HepG2 (cell line): ENCODE measurements around the gene TEAD1. TPM values are rescaled to one million over a fixed set of nuclear protein-coding genes. Genes with fewer than 3 reads are reported as not detected.

Experiments
- AGO2 ChIP-seq: fragments of 200-400 bp; formaldehyde crosslinking; optimal IDR thresholded peaks from 2 replicates; pipeline ENCODE3; 2017; ENCODE audit warnings: mild to moderate bottlenecking, low read depth, low read length, moderate library complexity
- AKAP8 ChIP-seq: sonication (generic); formaldehyde crosslinking; IDR thresholded peaks from 2 replicates; pipeline ENCODE4 v1.5.1; 2020; ENCODE audit warnings: mild to moderate bottlenecking, missing genetic modification reagents
- ARNT ChIP-seq: fragments of 450-650 bp; IDR thresholded peaks from 2 replicates; pipeline ENCODE4 v1.6.1; 2017
- CCDC6 ChIP-seq: sonication (generic); formaldehyde crosslinking; IDR thresholded peaks from 2 replicates; pipeline ENCODE4 v1.8.1; 2022; ENCODE audit warnings: mild to moderate bottlenecking, missing genetic modification reagents, moderate library complexity
- EEA1 ChIP-seq: sonication (generic); formaldehyde crosslinking; IDR thresholded peaks from 2 replicates; pipeline ENCODE4 v1.5.1; 2020; ENCODE audit warnings: mild to moderate bottlenecking, missing genetic modification reagents, borderline replicate concordance
- FOSL1 ChIP-seq: sonication (generic); formaldehyde crosslinking; IDR thresholded peaks from 2 replicates; pipeline ENCODE4 v1.9.0; 2021; ENCODE audit warnings: missing genetic modification reagents, borderline replicate concordance
- HMGA1 ChIP-seq: sonication (generic); formaldehyde crosslinking; conservative IDR thresholded peaks from 2 replicates; pipeline ENCODE4 v1.4.0; 2020; ENCODE audit warnings: missing genetic modification reagents
- HOXA5 ChIP-seq: sonication (generic); formaldehyde crosslinking; IDR thresholded peaks from 2 replicates; pipeline ENCODE4 v1.4.0; 2020; ENCODE audit warnings: missing genetic modification reagents
- KAT7 ChIP-seq: IDR thresholded peaks from 2 replicates; pipeline ENCODE4 v1.6.1; 2018; ENCODE audit warnings: borderline replicate concordance, missing compliant biosample characterization
- MEIS1 ChIP-seq: sonication (generic); formaldehyde crosslinking; IDR thresholded peaks from 2 replicates; pipeline ENCODE4 v1.9.0; 2021; ENCODE audit warnings: mild to moderate bottlenecking, missing genetic modification reagents, moderate library complexity, borderline replicate concordance
- MZF1 ChIP-seq: sonication (generic); formaldehyde crosslinking; IDR thresholded peaks from 2 replicates; pipeline ENCODE4 v1.8.1; 2023; ENCODE audit warnings: mild to moderate bottlenecking, missing genetic modification reagents, borderline replicate concordance
- NCOA5 ChIP-seq: sonication (generic); formaldehyde crosslinking; IDR thresholded peaks from 2 replicates; pipeline ENCODE4 v1.4.0; 2020; ENCODE audit warnings: missing genetic modification reagents
- NFKB2 ChIP-seq: sonication (generic); formaldehyde crosslinking; IDR thresholded peaks from 2 replicates; pipeline ENCODE4 v1.4.0; 2020; ENCODE audit warnings: missing genetic modification reagents, borderline replicate concordance
- RARA ChIP-seq: IDR thresholded peaks from 2 replicates; pipeline ENCODE4 v1.6.1; 2016; ENCODE audit warnings: missing genetic modification reagents, missing compliant biosample characterization
- ZNF263 ChIP-seq: sonication (generic); formaldehyde crosslinking; IDR thresholded peaks from 2 replicates; pipeline ENCODE4 v1.4.0; 2020; ENCODE audit warnings: missing genetic modification reagents
- ZNF572 ChIP-seq: sonication (generic); formaldehyde crosslinking; IDR thresholded peaks from 2 replicates; pipeline ENCODE4 v1.5.1; 2020; ENCODE audit warnings: mild to moderate bottlenecking, missing genetic modification reagents
- ZNF782 ChIP-seq: sonication (generic); formaldehyde crosslinking; IDR thresholded peaks from 2 replicates; pipeline ENCODE4 v1.4.0; 2020; ENCODE audit warnings: missing genetic modification reagents, mild to moderate bottlenecking, borderline replicate concordance
- polyA plus RNA-seq, 8 experiments: library from polyadenylated mRNA; depleted of rRNA in 3 of 8; stranded (reverse) in 7 of 8; unstranded in 1 of 8; fragments of >200 nt; fragmentation: Illumina TruSeq in 4 of 8; extraction: Trizol in 4 of 8; gene quantifications; 2 replicates each; pipeline versions ENCODE4 v1.2.1 to v1.2.3, GENCODE V29; 2011 to 2016; ENCODE audit warnings: low read depth in 4 of 8, missing spikeins in 1 of 8, mixed read lengths in 1 of 8; ENCODE audit not compliant: insufficient read depth in 1 of 8
- total RNA-seq, 5 experiments: library from RNA; depleted of rRNA; stranded (reverse); fragments of >200 nt; fragmentation: Illumina TruSeq; extraction: Trizol; gene quantifications; 2 replicates each; pipeline ENCODE4 v1.2.3, GENCODE V29; 2016; ENCODE audit warnings: low read depth in 1 of 5
- TF ChIP-seq, protein P1 (sequence below): sonication (generic); formaldehyde crosslinking; IDR thresholded peaks from 2 replicates; pipeline ENCODE4 v1.4.0; 2020; ENCODE audit warnings: missing genetic modification reagents, borderline replicate concordance
- TF ChIP-seq, protein P2 (sequence below): sonication (generic); formaldehyde crosslinking; conservative IDR thresholded peaks from 2 replicates; pipeline ENCODE4 v1.8.1; 2023; ENCODE audit warnings: missing genetic modification reagents
- TF ChIP-seq, protein P3 (sequence below): sonication (generic); formaldehyde crosslinking; IDR thresholded peaks from 2 replicates; pipeline ENCODE4 v1.4.0; 2020; ENCODE audit warnings: missing genetic modification reagents, low read depth, mild to moderate bottlenecking, borderline replicate concordance
- TF ChIP-seq, protein P4 (sequence below): sonication (generic); formaldehyde crosslinking; IDR thresholded peaks from 2 replicates; pipeline ENCODE4 v1.4.0; 2020; ENCODE audit warnings: missing genetic modification reagents

TEAD1 gene
- total and polyA plus RNA-seq, 2 of the 13 experiments (the other 11 are each of a cell fraction or from before 2014, with no cell fraction given), result 20.1 to 30.5 TPM

- no peak for TF ChIP-seq AKAP8
- no peak for TF ChIP-seq ZNF782 (CRISPR knock-in tag)
- no peak for TF ChIP-seq AGO2
- TF ChIP-seq, protein P1, sequence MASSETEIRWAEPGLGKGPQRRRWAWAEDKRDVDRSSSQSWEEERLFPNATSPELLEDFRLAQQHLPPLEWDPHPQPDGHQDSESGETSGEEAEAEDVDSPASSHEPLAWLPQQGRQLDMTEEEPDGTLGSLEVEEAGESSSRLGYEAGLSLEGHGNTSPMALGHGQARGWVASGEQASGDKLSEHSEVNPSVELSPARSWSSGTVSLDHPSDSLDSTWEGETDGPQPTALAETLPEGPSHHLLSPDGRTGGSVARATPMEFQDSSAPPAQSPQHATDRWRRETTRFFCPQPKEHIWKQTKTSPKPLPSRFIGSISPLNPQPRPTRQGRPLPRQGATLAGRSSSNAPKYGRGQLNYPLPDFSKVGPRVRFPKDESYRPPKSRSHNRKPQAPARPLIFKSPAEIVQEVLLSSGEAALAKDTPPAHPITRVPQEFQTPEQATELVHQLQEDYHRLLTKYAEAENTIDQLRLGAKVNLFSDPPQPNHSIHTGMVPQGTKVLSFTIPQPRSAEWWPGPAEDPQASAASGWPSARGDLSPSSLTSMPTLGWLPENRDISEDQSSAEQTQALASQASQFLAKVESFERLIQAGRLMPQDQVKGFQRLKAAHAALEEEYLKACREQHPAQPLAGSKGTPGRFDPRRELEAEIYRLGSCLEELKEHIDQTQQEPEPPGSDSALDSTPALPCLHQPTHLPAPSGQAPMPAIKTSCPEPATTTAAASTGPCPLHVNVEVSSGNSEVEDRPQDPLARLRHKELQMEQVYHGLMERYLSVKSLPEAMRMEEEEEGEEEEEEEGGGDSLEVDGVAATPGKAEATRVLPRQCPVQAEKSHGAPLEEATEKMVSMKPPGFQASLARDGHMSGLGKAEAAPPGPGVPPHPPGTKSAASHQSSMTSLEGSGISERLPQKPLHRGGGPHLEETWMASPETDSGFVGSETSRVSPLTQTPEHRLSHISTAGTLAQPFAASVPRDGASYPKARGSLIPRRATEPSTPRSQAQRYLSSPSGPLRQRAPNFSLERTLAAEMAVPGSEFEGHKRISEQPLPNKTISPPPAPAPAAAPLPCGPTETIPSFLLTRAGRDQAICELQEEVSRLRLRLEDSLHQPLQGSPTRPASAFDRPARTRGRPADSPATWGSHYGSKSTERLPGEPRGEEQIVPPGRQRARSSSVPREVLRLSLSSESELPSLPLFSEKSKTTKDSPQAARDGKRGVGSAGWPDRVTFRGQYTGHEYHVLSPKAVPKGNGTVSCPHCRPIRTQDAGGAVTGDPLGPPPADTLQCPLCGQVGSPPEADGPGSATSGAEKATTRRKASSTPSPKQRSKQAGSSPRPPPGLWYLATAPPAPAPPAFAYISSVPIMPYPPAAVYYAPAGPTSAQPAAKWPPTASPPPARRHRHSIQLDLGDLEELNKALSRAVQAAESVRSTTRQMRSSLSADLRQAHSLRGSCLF (CRISPR knock-in tag), result no peak
- TF ChIP-seq NCOA5 (CRISPR knock-in tag), result no peak
- TF ChIP-seq ZNF572 (CRISPR knock-in tag), result no peak
- no peak for TF ChIP-seq FOSL1 (CRISPR knock-in tag)
- no peak for TF ChIP-seq KAT7 (CRISPR knock-in tag)
- TF ChIP-seq ARNT, result no peak
- no peak for TF ChIP-seq NFKB2 (CRISPR knock-in tag)
- no peak for TF ChIP-seq MEIS1 (CRISPR knock-in tag)
- TF ChIP-seq ZNF263 (CRISPR knock-in tag), result peak; percentile 56; the same call in 1 of the 2 replicates
- no peak for TF ChIP-seq HOXA5 (CRISPR knock-in tag)
- peak; percentile 73; the same call in 1 of the 2 replicates for TF ChIP-seq EEA1 (CRISPR knock-in tag)
- TF ChIP-seq, protein P2, sequence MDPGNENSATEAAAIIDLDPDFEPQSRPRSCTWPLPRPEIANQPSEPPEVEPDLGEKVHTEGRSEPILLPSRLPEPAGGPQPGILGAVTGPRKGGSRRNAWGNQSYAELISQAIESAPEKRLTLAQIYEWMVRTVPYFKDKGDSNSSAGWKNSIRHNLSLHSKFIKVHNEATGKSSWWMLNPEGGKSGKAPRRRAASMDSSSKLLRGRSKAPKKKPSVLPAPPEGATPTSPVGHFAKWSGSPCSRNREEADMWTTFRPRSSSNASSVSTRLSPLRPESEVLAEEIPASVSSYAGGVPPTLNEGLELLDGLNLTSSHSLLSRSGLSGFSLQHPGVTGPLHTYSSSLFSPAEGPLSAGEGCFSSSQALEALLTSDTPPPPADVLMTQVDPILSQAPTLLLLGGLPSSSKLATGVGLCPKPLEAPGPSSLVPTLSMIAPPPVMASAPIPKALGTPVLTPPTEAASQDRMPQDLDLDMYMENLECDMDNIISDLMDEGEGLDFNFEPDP (CRISPR knock-in tag), result no peak
- TF ChIP-seq, protein P3, sequence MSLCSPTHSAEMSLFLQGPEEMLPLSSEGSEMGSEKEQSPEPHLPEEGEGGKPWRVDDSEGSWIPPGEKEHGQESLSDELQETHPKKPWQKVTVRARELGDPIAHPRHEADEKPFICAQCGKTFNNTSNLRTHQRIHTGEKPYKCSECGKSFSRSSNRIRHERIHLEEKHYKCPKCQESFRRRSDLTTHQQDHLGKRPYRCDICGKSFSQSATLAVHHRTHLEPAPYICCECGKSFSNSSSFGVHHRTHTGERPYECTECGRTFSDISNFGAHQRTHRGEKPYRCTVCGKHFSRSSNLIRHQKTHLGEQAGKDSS (CRISPR knock-in tag), result no peak
- peak; percentile 83 for TF ChIP-seq CCDC6 (CRISPR knock-in tag)
- peak; percentile 23; the same call in 1 of the 2 replicates for TF ChIP-seq RARA (CRISPR knock-in tag)
- no peak for TF ChIP-seq HMGA1 (CRISPR knock-in tag)
- TF ChIP-seq, protein P4, sequence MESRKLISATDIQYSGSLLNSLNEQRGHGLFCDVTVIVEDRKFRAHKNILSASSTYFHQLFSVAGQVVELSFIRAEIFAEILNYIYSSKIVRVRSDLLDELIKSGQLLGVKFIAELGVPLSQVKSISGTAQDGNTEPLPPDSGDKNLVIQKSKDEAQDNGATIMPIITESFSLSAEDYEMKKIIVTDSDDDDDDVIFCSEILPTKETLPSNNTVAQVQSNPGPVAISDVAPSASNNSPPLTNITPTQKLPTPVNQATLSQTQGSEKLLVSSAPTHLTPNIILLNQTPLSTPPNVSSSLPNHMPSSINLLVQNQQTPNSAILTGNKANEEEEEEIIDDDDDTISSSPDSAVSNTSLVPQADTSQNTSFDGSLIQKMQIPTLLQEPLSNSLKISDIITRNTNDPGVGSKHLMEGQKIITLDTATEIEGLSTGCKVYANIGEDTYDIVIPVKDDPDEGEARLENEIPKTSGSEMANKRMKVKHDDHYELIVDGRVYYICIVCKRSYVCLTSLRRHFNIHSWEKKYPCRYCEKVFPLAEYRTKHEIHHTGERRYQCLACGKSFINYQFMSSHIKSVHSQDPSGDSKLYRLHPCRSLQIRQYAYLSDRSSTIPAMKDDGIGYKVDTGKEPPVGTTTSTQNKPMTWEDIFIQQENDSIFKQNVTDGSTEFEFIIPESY, result 0 out of 2 replicates have a peak, but pooled peaks have one; percentile 7
- no peak for TF ChIP-seq MZF1 (CRISPR knock-in tag)
Observed at GRCh38 chr11:12673924-12674570, at the start of gene TEAD1 (continued).
